Measurements from ENCODE around the gene NBAS.

DNA sequence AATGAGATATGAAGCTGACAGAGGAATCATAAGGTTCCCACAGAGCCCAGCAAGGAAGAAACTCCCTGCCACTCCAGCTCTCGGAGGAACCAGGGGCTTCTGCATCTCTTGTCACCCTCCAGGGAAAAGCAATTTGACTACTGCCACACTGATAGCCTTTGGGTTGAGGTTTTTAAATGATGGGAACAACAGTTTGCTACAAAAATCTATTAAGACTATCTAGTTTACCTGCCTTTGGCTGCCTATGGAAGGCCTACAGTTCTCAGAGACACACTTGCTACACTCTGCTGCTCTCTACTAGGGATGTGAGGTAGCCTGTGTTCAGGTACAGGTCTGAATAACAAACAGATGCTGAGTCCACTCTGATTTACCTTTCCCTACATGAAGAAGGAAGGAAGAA, 161.9 kb downstream of the NBAS start:
- TF ChIP-seq POLR2A (IDR thresholded peaks at IDR 0.05) = no peak
- TF ChIP-seq, protein P1, sequence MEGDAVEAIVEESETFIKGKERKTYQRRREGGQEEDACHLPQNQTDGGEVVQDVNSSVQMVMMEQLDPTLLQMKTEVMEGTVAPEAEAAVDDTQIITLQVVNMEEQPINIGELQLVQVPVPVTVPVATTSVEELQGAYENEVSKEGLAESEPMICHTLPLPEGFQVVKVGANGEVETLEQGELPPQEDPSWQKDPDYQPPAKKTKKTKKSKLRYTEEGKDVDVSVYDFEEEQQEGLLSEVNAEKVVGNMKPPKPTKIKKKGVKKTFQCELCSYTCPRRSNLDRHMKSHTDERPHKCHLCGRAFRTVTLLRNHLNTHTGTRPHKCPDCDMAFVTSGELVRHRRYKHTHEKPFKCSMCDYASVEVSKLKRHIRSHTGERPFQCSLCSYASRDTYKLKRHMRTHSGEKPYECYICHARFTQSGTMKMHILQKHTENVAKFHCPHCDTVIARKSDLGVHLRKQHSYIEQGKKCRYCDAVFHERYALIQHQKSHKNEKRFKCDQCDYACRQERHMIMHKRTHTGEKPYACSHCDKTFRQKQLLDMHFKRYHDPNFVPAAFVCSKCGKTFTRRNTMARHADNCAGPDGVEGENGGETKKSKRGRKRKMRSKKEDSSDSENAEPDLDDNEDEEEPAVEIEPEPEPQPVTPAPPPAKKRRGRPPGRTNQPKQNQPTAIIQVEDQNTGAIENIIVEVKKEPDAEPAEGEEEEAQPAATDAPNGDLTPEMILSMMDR (IDR thresholded peaks at IDR 0.05) = no peak

Data from ovary (tissue), 3 donors.